ENCODE data around the gene TRMT2A.

GRCh38 chr22:20107471-20107901, 9.5 kb downstream of the TRMT2A start:
- TF ChIP-seq POLR2AphosphoS5 (IDR thresholded peaks at IDR 0.05; ENCODE audit: low read depth, low read length) = no peak
- TF ChIP-seq, protein P1, sequence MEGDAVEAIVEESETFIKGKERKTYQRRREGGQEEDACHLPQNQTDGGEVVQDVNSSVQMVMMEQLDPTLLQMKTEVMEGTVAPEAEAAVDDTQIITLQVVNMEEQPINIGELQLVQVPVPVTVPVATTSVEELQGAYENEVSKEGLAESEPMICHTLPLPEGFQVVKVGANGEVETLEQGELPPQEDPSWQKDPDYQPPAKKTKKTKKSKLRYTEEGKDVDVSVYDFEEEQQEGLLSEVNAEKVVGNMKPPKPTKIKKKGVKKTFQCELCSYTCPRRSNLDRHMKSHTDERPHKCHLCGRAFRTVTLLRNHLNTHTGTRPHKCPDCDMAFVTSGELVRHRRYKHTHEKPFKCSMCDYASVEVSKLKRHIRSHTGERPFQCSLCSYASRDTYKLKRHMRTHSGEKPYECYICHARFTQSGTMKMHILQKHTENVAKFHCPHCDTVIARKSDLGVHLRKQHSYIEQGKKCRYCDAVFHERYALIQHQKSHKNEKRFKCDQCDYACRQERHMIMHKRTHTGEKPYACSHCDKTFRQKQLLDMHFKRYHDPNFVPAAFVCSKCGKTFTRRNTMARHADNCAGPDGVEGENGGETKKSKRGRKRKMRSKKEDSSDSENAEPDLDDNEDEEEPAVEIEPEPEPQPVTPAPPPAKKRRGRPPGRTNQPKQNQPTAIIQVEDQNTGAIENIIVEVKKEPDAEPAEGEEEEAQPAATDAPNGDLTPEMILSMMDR (IDR thresholded peaks at IDR 0.05) = no peak
- TF ChIP-seq, protein P2, sequence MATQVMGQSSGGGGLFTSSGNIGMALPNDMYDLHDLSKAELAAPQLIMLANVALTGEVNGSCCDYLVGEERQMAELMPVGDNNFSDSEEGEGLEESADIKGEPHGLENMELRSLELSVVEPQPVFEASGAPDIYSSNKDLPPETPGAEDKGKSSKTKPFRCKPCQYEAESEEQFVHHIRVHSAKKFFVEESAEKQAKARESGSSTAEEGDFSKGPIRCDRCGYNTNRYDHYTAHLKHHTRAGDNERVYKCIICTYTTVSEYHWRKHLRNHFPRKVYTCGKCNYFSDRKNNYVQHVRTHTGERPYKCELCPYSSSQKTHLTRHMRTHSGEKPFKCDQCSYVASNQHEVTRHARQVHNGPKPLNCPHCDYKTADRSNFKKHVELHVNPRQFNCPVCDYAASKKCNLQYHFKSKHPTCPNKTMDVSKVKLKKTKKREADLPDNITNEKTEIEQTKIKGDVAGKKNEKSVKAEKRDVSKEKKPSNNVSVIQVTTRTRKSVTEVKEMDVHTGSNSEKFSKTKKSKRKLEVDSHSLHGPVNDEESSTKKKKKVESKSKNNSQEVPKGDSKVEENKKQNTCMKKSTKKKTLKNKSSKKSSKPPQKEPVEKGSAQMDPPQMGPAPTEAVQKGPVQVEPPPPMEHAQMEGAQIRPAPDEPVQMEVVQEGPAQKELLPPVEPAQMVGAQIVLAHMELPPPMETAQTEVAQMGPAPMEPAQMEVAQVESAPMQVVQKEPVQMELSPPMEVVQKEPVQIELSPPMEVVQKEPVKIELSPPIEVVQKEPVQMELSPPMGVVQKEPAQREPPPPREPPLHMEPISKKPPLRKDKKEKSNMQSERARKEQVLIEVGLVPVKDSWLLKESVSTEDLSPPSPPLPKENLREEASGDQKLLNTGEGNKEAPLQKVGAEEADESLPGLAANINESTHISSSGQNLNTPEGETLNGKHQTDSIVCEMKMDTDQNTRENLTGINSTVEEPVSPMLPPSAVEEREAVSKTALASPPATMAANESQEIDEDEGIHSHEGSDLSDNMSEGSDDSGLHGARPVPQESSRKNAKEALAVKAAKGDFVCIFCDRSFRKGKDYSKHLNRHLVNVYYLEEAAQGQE (IDR thresholded peaks at IDR 0.05; ENCODE audit: insufficient read depth in 1 of 2, low read depth in 2 of 2, low read length in 1 of 2) = no peak
- no peak for TF ChIP-seq SIN3A (IDR thresholded peaks at IDR 0.05; ENCODE audit: borderline replicate concordance, insufficient read depth, low read depth, low read length)
- TF ChIP-seq TCF7L2 (IDR thresholded peaks at IDR 0.05; ENCODE audit: low read depth, low read length) = no peak

Data from Panc1 (cell line).